ENCODE measurements around the gene CHKB.
A peak's percentile ranks its signal among the peaks of the same experiment; 100 is the strongest.

Gene CHKB

GRCh38 chr22:50531962-50532674, 50.5 kb downstream of the CHKB start:
- peak; percentile 75 for DNase-seq (ENCODE audit: low read depth)
- no peak for TF ChIP-seq CTCF (IDR thresholded peaks at IDR 0.05; ENCODE audit: insufficient read depth, low read depth, low read length, missing control alignments)
- H3K4me3 ChIP-seq (ENCODE audit: low read length): peak overlapping the region; percentile 79

DNA sequence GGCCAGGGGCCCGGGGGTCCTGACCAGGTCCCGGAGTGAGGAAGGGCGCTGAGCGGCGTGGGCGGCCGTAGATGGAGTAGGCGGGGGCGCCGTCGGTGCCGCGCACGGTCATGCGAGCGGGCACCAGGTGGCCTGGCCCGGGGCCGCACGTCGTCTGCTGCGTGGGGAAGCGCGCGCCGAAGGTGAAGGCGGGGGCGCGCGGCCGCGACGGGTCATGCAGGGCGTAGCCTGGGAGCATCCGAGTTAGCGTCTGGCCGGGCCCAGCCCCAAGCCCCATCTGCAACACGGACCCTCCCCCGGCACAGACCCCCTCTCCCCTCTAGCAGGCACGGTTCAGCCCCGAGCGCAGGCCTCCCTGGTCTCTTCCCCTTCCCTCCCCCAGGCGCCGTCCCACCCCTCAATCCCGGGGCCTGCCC, 51.1 kb downstream of the CHKB start:
- H3K4me3 ChIP-seq (ENCODE audit: low read length): peak overlapping the region; percentile 79
- TF ChIP-seq CTCF (IDR thresholded peaks at IDR 0.05; ENCODE audit: insufficient read depth, low read depth, low read length, missing control alignments): no peak
- DNase-seq (ENCODE audit: low read depth): peak; percentile 72

- TF ChIP-seq CTCF (IDR thresholded peaks at IDR 0.05; ENCODE audit: insufficient read depth, low read depth, low read length, missing control alignments): no peak
- DNase-seq (ENCODE audit: low read depth): peak; percentile 92
- peak overlapping the region; percentile 79 for H3K4me3 ChIP-seq (ENCODE audit: low read length)
Measured at GRCh38 chr22:50530877-50531545, 51.6 kb downstream of the CHKB start.

- no peak for TF ChIP-seq CTCF (IDR thresholded peaks at IDR 0.05; ENCODE audit: insufficient read depth, low read depth, low read length, missing control alignments)
- peak; percentile 37 for DNase-seq (ENCODE audit: low read depth)
- peak overlapping the region; percentile 79 for H3K4me3 ChIP-seq (ENCODE audit: low read length)
Measured at GRCh38 chr22:50530580-50530876, 52.1 kb downstream of the CHKB start.

DNA sequence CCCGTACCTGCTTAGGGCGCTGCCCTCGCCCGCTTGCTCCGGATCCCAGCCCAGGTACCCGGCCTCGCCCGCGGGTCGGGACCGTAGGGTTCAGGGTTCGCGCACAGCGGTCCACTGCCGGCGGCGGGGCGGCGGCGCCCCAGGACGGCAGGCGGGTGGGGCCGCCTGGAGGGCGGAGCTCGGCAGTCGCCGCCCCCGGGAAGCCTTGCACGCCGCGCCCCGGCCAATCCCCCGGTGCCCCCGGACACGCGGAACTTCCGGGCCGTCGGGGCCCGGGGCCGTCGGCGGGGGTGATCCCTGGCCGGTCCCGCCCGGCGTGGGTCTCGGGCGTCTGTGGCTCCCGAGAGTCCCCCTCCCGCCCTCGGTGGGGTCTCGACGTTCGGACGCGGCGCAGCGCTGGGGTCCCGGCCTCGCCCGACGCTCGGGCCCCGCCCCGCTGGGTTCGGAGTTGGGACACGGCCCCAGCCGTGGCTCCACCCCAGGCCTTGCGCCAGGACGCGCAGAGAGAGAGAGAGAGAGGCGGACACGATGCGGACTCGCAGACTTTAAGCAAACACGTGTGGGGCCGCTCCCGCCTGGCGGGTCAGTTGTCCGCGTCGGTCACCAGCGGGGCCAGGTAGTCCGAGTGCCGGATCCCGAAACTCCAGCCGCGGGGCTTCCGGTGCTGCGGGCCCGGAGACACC, 52.6 kb downstream of the CHKB start, which contains the start of gene TYMP:
Gene TYMP, minus strand, starts transcription at position 116 of the 683 bp plus-strand sequence. CDS start 303 bp downstream, outside the sequence.
- peak; percentile 85 for DNase-seq (ENCODE audit: low read depth)
- peak within 1 kb of the TSS; percentile 79 for H3K4me3 ChIP-seq (ENCODE audit: low read length)
- no peak for TF ChIP-seq CTCF (IDR thresholded peaks at IDR 0.05; ENCODE audit: insufficient read depth, low read depth, low read length, missing control alignments)

GRCh38 chr22:50529416-50529896, 53.2 kb downstream of the CHKB start:
- DNase-seq (ENCODE audit: low read depth): no peak
- TF ChIP-seq CTCF (IDR thresholded peaks at IDR 0.05; ENCODE audit: insufficient read depth, low read depth, low read length, missing control alignments): no peak
- peak overlapping the region; percentile 49 for H3K4me3 ChIP-seq (ENCODE audit: low read length)

Data from epithelial cell of esophagus (primary cell).